Fibroblast of the aortic adventitia (primary cell): ENCODE data around the gene ABHD12. TPM values are rescaled to one million over a fixed set of nuclear protein-coding genes. Genes with fewer than 3 reads are reported as not detected.

Experiments used
- DNase-seq: peaks from one replicate; pipeline ENCODE4 v3.0.0-alpha.2; 2010; ENCODE audit warnings: low read depth
- H3K4me3 ChIP-seq: 2 replicates; pipeline ENCODE4 v1.5.1; 2011; ENCODE audit warnings: low read depth, mild to moderate bottlenecking, control low read depth, low read length, moderate library complexity
- CTCF ChIP-seq: IDR thresholded peaks from 2 replicates; pipeline ENCODE4 v1.5.1; 2011; ENCODE audit warnings: mild to moderate bottlenecking, low read length, control low read depth, inconsistent platforms; ENCODE audit not compliant: insufficient read depth
- total RNA-seq: library from RNA; depleted of rRNA; stranded (reverse); fragments of >200 nt; gene quantifications from 2 replicates; pipeline ENCODE4 v1.2.3, GENCODE V29; 2012; ENCODE audit warnings: low replicate concordance

Gene ABHD12
- total RNA-seq, 1 donor: 25.9 TPM

DNA sequence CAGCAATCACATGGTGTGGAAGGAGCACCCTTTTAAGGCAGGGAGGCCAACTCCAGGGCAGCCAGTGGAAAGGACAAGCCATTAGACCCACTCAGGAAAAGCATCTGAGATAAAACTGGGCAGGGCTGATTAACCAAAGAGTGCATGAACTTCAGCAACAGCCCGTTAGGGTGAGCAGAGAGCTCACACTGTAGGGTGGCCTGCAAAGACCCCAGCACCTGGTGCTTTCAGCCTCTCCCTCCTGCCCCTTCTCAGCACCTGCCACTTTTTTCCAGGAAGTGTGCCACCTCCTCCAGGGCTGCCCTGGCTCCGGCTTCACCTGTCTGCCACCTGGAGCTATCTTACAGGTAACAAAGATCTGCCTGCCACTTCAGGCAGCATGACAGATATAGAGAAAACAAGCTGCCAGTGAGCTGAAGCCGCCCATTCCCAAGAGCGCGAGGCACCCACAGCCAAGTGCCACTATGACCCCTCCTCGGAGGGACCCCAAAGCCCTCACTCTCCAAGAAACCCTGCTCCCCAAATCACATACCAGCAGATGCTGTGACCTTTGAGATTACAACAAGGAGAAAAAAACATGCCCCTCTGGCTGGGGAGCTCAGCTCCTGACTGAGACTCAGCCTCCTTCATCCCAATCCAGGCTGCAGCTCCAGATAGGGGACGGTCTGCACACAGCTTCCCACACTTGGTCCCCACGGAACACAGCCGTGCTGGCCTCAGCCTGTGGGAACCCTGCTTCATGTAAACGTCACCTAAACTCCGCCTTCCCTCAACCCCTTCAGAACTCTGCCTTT, 71.2 kb downstream of the ABHD12 start:
- no peak for DNase-seq
- no peak for TF ChIP-seq CTCF
- H3K4me3 ChIP-seq: no peak overlapping the region

- DNase-seq: no peak
- no peak for TF ChIP-seq CTCF
- H3K4me3 ChIP-seq: no peak overlapping the region
Observed at GRCh38 chr20:25318471-25319240, 72.0 kb downstream of the ABHD12 start.

- no peak for TF ChIP-seq CTCF
- DNase-seq: no peak
Observed at GRCh38 chr20:25317351-25318075, 73.1 kb downstream of the ABHD12 start.

GRCh38 chr20:25316506-25317190, 74.0 kb downstream of the ABHD12 start:
- no peak for TF ChIP-seq CTCF
- no peak overlapping the region for H3K4me3 ChIP-seq
- no peak for DNase-seq

More at GRCh38 chr20:25317351-25318075, 73.1 kb downstream of the ABHD12 start:
- H3K4me3 ChIP-seq: no peak overlapping the region

DNA sequence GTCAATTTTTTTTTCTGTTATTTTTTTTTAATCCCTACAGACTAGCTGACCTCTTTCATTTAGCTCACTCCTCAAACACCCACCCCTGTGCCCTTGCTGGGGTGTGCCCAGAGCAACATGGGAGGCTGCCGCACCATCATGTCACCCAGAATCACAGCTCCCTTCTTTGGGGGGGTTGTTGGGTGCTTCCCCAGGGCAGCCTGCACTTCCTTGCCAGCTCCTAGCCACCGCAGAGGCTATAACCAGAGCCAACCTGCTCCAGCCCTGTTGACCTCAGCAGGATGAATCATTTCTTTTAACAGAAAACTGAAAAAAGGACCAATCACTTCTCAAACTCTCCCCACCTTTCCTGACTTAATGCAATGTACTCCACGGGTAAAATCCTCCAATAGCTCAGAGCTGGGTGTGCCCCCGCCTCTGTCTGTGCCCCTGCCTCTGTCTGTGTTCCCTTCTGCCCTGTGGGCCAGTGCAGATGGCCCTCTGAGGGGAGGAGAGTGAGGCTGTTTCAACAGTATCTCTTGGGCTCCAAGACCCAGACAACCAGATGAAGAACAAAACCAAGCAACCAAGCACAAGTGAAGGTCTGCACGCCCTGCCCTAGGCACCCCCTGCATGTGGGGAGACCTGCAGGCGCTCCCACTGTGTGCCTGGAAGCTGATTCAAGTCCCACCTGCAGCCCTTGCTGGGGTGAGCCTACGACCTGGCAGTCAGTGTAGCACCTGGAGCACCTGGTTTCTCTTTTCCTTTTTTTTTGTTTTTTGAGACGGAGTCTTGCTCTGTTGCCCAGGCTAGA, 75.0 kb downstream of the ABHD12 start:
- H3K4me3 ChIP-seq: no peak overlapping the region
- DNase-seq: peak; percentile 36
- TF ChIP-seq CTCF: no peak
